H1 (cell line): ENCODE data around the gene AP4M1. TPM values are rescaled to one million over a fixed set of nuclear protein-coding genes. Genes with fewer than 3 reads are reported as not detected.

Source experiments
- EP300 ChIP-seq, 2 experiments: IDR thresholded peaks; 1 replicate in 1 of 2; 2 replicates in 1 of 2; pipeline ENCODE4 v1.6.1; 2011 to 2012; ENCODE audit warnings: low read depth in 2 of 2, low read length in 2 of 2, mild to moderate bottlenecking in 2 of 2, borderline replicate concordance in 1 of 2, inconsistent platforms in 1 of 2, moderate library complexity in 1 of 2
- FOSL1 ChIP-seq: IDR thresholded peaks from 2 replicates; pipeline ENCODE4 v1.6.1; 2011; ENCODE audit warnings: mild to moderate bottlenecking, low read depth, low read length, moderate library complexity; ENCODE audit not compliant: insufficient read depth
- JUND ChIP-seq: IDR thresholded peaks from 2 replicates; pipeline ENCODE4 v1.6.1; 2011; ENCODE audit warnings: mild to moderate bottlenecking, improper control_type of control experiment, low read length
- KDM5A ChIP-seq: fragments of 200-600 bp; IDR thresholded peaks from 2 replicates; pipeline ENCODE4 v1.7.1; 2012; ENCODE audit warnings: mild to moderate bottlenecking, low read length, inconsistent platforms, mixed read lengths
- PHF8 ChIP-seq: fragments of 200-600 bp; sonication (generic); conservative IDR thresholded peaks from 2 replicates; pipeline ENCODE4 v1.7.1; 2012; ENCODE audit warnings: low read depth, mild to moderate bottlenecking, inconsistent platforms, low read length, moderate library complexity
- SAP30 ChIP-seq: fragments of 300-600 bp; sonication (generic); IDR thresholded peaks from 2 replicates; pipeline ENCODE4 v1.7.1; 2012; ENCODE audit warnings: low read length, moderate library complexity, mild to moderate bottlenecking, inconsistent platforms; ENCODE audit not compliant: insufficient read depth, insufficient replicate concordance
- SIX5 ChIP-seq: IDR thresholded peaks from 2 replicates; pipeline ENCODE4 v1.6.1; 2011; ENCODE audit warnings: mild to moderate bottlenecking, low read depth, low read length
- polyA plus RNA-seq, 7 experiments: library from polyadenylated mRNA; depleted of rRNA in 3 of 7; stranded (reverse) in 5 of 7; unstranded in 2 of 7; fragments of >200 nt in 5 of 7; fragments of 200-250 nt in 2 of 7; gene quantifications; 1 replicate in 5 of 7; 2 replicates in 1 of 7; 4 replicates in 1 of 7; pipeline versions ENCODE4 v1.2.1 to v1.2.3, GENCODE V29; 2011 to 2013; ENCODE audit warnings: missing spikeins in 2 of 7, mixed read lengths in 2 of 7
- total RNA-seq: library from RNA; stranded (reverse); fragmentation: NEBNext Ultra II Directional; extraction: Animal tissue kit (Norgen Biotek cat#: 25700); gene quantifications from 2 replicates; pipeline ENCODE4 v1.2.1, GENCODE V29; 2021
- TF ChIP-seq, protein P1 (sequence below): IDR thresholded peaks from 2 replicates; pipeline ENCODE4 v1.6.1; 2012; ENCODE audit warnings: low read length, inconsistent platforms
- TF ChIP-seq, protein P2 (sequence below): IDR thresholded peaks from 2 replicates; pipeline ENCODE4 v1.6.1; 2012; ENCODE audit warnings: inconsistent platforms

The AP4M1 gene
- total and polyA plus RNA-seq, 2 of the 8 experiments (the other 6 are each of a cell fraction or from before 2014, with no cell fraction given) = 15.2 to 16.6 TPM

DNA sequence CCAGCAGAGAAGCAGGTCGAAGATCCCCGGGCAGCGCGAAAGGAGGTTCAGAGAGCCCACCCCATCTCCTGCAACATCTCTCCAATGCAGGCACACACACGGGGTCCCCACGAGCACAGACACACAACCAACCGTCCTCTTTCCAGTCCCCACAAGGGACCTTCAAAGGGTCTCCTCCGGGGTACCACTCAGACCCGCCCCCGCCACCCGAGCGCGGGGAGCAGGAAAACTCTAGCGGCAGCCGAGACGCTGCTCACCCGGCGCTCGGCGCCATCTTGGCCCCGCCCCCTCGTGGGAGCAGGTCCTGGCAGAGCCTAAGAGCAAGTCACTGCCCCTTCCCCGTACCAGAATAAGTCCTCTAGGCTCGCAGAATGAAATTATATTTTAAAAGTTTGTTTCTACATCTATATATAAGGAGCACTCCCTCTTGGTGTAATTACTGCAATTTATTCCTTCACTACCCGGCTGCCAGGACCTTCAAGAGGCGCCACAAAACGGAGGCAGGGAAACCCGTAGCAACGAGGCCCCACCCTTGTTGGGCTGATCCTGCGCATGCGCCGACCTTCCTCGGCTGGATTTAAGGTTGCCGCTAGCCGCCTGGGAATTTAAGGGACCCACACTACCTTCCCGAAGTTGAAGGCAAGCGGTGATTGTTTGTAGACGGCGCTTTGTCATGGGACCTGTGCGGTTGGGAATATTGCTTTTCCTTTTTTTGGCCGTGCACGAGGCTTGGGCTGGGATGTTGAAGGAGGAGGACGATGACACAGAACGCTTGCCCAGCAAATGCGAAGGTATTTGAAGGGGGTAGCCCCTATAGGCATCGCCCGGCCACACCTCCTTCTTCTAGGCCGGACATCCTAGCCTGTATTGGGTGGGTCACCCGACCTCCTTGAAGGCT lies 17.9 kb downstream of the AP4M1 start, which contains the start of the genes CNPY4 and TAF6 (continued):
- TF ChIP-seq PHF8 = peak; percentile 91
- TF ChIP-seq KDM5A = peak; percentile 84
- no peak for TF ChIP-seq JUND
- TF ChIP-seq, protein P1, sequence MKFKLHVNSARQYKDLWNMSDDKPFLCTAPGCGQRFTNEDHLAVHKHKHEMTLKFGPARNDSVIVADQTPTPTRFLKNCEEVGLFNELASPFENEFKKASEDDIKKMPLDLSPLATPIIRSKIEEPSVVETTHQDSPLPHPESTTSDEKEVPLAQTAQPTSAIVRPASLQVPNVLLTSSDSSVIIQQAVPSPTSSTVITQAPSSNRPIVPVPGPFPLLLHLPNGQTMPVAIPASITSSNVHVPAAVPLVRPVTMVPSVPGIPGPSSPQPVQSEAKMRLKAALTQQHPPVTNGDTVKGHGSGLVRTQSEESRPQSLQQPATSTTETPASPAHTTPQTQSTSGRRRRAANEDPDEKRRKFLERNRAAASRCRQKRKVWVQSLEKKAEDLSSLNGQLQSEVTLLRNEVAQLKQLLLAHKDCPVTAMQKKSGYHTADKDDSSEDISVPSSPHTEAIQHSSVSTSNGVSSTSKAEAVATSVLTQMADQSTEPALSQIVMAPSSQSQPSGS = peak; percentile 24; the same call in 1 of the 2 replicates
- no peak for TF ChIP-seq FOSL1
- TF ChIP-seq, protein P2, sequence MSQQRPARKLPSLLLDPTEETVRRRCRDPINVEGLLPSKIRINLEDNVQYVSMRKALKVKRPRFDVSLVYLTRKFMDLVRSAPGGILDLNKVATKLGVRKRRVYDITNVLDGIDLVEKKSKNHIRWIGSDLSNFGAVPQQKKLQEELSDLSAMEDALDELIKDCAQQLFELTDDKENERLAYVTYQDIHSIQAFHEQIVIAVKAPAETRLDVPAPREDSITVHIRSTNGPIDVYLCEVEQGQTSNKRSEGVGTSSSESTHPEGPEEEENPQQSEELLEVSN = 0 out of 2 replicates have a peak, but pooled peaks have one; percentile 9
- TF ChIP-seq EP300 (IDR thresholded peaks at IDR 0.05; ENCODE audit: borderline replicate concordance in 1 of 2, low read depth in 2 of 2, low read length in 2 of 2) = no peak
- TF ChIP-seq SIX5 = no peak
- peak; percentile 94 for TF ChIP-seq SAP30
